Breast epithelium (tissue), 3 donors: ENCODE data around the gene CFL1.

Source experiments
- POLR2A ChIP-seq: fragments of 450-650 bp; IDR thresholded peaks from one replicate; pipeline ENCODE4 v1.6.1; 2016; ENCODE audit warnings: antibody characterized with exemption, mild to moderate bottlenecking, moderate library complexity
- POLR2AphosphoS5 ChIP-seq, 3 donors: sonication (generic); formaldehyde crosslinking; IDR thresholded peaks; one replicate each; pipeline ENCODE4 v1.6.1; 2017; ENCODE audit warnings: antibody characterized with exemption in 3 of 3

DNA sequence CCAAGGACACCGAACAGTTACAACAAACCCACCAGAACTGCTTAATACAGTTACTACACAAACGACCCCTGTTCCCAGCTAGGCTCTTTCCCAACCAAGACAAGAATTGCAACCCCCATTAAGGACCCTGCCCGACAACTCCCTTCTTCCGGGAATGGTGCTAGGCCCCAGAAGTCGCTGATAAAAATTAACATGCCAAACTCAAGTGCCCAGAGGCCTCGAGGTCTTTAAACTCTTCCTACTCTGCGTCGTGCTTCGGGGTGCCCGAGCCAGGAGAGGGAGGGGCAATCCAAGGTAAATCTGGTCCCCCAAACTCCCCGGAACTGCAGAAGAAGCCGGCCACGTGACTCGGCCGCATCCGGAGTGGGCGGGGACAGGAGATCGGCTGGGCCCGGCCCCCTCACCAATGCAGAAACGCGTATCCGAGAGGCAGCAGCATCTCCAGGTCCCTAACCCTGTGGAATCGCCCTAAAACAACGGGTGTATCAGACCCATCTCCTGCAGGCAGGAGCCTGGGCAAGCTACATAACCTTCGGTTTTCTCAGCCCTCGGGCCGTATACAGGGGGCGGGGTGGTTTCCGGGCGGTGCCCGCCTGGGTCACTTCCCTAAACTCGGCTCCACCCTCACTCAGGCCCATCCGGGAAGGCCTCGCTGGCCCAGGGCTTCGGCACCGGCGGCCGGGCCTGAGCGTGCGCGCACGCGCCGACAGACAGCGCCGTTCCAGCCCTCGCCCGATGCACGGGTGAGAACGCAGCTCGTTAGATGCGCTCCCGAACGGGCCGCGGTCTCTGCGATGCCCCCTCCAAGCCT, 1.1 kb downstream of the CFL1 start:
- TF ChIP-seq POLR2AphosphoS5 (IDR thresholded peaks at IDR 0.05), result peak; percentile 64 to 73 (median 69)
- peak; percentile 15 for TF ChIP-seq POLR2A
